ENCODE data around the gene LDAH.

LDAH gene

DNA sequence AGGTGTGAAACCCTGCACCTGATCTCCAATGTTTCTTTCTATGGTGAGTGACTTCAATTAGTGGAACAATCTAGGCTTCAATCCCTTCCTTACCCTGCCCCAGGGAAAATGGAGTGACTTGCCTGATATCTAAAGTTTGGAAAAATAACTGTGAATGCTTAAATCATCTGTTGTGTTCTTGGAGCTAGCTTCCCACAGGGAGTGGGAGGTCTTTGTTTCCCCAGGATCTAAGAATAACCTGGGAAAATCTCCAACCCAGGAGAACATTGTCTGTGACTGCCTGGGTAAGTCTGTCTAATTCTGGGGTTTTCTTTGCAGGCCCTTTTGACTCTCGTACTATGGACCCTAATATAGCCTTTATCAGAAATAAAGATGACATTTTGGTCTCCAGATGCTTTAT is 13.6 kb upstream of the LDAH start:
- H3K4me1 ChIP-seq (ENCODE audit: control insufficient read depth, insufficient read depth, low read length): no peaks in the 10 kb centered on the region
- ChIA-PET POLR2A (no interaction called here), CTCF (interaction anchor here (0.7 kb wide), 1 partner anchor 273 kb away, joined by 5 read pairs; no protein-coding TSS in a partner anchor)
- TF ChIP-seq ZNF155 (tag by site-specific recombination; IDR thresholded peaks at IDR 0.05) (no peak), ZBTB7A (tag by site-specific recombination; IDR thresholded peaks at IDR 0.05; ENCODE audit: low read depth) (no peak), ZNF354C (tag by site-specific recombination; IDR thresholded peaks at IDR 0.05; ENCODE audit: borderline replicate concordance, low read depth) (no peak), ZNF585B (tag by site-specific recombination; IDR thresholded peaks at IDR 0.05) (no peak), KLF8 (tag by site-specific recombination; IDR thresholded peaks at IDR 0.05) (no peak), ZNF174 (tag by site-specific recombination; IDR thresholded peaks at IDR 0.05) (no peak), ZNF830 (tag by site-specific recombination; IDR thresholded peaks at IDR 0.05; ENCODE audit: low read depth) (no peak), GLIS1 (tag by site-specific recombination; IDR thresholded peaks at IDR 0.05) (no peak)
- TF ChIP-seq, protein P1, sequence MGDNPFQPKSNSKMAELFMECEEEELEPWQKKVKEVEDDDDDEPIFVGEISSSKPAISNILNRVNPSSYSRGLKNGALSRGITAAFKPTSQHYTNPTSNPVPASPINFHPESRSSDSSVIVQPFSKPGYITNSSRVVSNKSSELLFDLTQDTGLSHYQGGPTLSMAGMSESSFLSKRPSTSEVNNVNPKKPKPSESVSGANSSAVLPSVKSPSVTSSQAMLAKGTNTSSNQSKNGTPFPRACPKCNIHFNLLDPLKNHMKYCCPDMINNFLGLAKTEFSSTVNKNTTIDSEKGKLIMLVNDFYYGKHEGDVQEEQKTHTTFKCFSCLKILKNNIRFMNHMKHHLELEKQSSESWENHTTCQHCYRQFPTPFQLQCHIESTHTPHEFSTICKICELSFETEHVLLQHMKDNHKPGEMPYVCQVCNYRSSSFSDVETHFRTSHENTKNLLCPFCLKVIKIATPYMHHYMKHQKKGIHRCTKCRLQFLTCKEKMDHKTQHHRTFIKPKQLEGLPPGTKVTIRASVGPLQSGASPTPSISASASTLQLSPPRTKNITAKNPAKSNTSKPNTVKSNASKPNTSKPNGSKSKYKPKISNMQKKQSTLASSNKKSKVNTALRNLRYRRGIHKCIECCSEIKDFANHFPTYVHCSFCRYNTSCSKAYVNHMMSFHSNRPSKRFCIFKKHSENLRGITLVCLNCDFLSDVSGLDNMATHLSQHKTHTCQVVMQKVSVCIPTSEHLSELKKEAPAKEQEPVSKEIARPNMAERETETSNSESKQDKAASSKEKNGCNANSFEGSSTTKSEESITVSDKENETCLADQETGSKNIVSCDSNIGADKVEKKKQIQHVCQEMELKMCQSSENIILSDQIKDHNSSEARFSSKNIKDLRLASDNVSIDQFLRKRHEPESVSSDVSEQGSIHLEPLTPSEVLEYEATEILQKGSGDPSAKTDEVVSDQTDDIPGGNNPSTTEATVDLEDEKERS (tag by site-specific recombination; IDR thresholded peaks at IDR 0.05): no peak
- TF ChIP-seq, protein P2, sequence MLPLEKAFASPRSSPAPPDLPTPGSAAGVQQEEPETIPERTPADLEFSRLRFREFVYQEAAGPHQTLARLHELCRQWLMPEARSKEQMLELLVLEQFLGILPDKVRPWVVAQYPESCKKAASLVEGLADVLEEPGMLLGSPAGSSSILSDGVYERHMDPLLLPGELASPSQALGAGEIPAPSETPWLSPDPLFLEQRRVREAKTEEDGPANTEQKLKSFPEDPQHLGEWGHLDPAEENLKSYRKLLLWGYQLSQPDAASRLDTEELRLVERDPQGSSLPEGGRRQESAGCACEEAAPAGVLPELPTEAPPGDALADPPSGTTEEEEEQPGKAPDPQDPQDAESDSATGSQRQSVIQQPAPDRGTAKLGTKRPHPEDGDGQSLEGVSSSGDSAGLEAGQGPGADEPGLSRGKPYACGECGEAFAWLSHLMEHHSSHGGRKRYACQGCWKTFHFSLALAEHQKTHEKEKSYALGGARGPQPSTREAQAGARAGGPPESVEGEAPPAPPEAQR (tag by site-specific recombination; IDR thresholded peaks at IDR 0.05): no peak
- H3K27ac ChIP-seq (ENCODE audit: extremely low read depth, low read depth, low read length): no peak overlapping the region
- H3K36me3 ChIP-seq (ENCODE audit: control insufficient read depth in 2 of 2, insufficient read depth in 1 of 2, low read length in 2 of 2): no peaks in the 10 kb centered on the region
- no peak overlapping the region for H3K4me3 ChIP-seq (ENCODE audit: low read depth, low read length)
- no peaks in the 10 kb centered on the region for H3K9me3 ChIP-seq (ENCODE audit: control insufficient read depth, insufficient read depth, low read depth, low read length)

DNA sequence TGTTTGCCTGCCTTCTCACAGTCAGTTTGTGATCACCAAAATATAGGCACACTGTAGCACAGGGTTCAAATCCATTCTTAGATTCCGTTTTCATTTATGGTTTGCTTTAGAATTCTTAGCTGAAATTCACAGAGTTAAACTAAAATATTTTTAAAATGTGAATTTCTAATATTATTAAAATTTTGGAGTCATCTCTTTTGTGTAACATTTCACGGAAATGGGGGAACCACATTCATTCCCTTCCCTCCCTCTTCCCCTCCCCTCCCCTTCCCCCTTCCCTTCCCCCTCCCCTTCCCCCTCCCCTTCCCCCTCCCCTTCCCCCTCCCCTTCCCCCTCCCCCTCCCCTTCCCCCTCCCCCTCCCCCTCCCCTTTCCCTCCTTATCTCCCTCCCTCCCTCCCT is 11.4 kb upstream of the LDAH start:
- CTCF ChIA-PET: interaction anchor here (1.0 kb wide), 1 partner anchor 390 kb away, joined by 3 read pairs; no protein-coding TSS in a partner anchor
- Histone ChIP-seq H3K4me1 (ENCODE audit: control insufficient read depth, insufficient read depth, low read length) (no peaks in the 10 kb centered on the region), H3K4me3 (ENCODE audit: low read depth, low read length) (no peak overlapping the region), H3K27ac (ENCODE audit: extremely low read depth, low read depth, low read length) (no peak overlapping the region), H3K9me3 (ENCODE audit: control insufficient read depth, insufficient read depth, low read depth, low read length) (no peaks in the 10 kb centered on the region), H3K36me3 (ENCODE audit: control insufficient read depth in 2 of 2, insufficient read depth in 1 of 2, low read length in 2 of 2) (no peaks in the 10 kb centered on the region)
- no peak for TF ChIP-seq ZNF510 (tag by site-specific recombination; IDR thresholded peaks at IDR 0.05; ENCODE audit: insufficient replicate concordance)
- TF ChIP-seq ZNF211 (tag by site-specific recombination; IDR thresholded peaks at IDR 0.05; ENCODE audit: low read depth): no peak
- TF ChIP-seq ZNF610 (tag by site-specific recombination; IDR thresholded peaks at IDR 0.05; ENCODE audit: borderline replicate concordance): no peak
- TF ChIP-seq ZNF529 (tag by site-specific recombination; IDR thresholded peaks at IDR 0.05; ENCODE audit: insufficient replicate concordance): no peak
- TF ChIP-seq ZNF391 (tag by site-specific recombination; IDR thresholded peaks at IDR 0.05; ENCODE audit: borderline replicate concordance, low read depth): no peak
- no peak for TF ChIP-seq ZNF223 (tag by site-specific recombination; IDR thresholded peaks at IDR 0.05)
- TF ChIP-seq GLIS1 (tag by site-specific recombination; IDR thresholded peaks at IDR 0.05): no peak
- no peak for TF ChIP-seq OSR2 (tag by site-specific recombination; IDR thresholded peaks at IDR 0.05)
- TF ChIP-seq, protein P3, sequence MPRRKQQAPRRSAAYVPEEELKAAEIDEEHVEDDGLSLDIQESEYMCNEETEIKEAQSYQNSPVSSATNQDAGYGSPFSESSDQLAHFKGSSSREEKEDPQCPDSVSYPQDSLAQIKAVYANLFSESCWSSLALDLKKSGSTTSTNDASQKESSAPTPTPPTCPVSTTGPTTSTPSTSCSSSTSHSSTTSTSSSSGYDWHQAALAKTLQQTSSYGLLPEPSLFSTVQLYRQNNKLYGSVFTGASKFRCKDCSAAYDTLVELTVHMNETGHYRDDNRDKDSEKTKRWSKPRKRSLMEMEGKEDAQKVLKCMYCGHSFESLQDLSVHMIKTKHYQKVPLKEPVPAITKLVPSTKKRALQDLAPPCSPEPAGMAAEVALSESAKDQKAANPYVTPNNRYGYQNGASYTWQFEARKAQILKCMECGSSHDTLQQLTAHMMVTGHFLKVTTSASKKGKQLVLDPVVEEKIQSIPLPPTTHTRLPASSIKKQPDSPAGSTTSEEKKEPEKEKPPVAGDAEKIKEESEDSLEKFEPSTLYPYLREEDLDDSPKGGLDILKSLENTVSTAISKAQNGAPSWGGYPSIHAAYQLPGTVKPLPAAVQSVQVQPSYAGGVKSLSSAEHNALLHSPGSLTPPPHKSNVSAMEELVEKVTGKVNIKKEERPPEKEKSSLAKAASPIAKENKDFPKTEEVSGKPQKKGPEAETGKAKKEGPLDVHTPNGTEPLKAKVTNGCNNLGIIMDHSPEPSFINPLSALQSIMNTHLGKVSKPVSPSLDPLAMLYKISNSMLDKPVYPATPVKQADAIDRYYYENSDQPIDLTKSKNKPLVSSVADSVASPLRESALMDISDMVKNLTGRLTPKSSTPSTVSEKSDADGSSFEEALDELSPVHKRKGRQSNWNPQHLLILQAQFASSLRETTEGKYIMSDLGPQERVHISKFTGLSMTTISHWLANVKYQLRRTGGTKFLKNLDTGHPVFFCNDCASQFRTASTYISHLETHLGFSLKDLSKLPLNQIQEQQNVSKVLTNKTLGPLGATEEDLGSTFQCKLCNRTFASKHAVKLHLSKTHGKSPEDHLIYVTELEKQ (tag by site-specific recombination; IDR thresholded peaks at IDR 0.05; ENCODE audit: borderline replicate concordance): no peak
- TF ChIP-seq ZNF114 (tag by site-specific recombination; IDR thresholded peaks at IDR 0.05): no peak
- no peak for TF ChIP-seq ZNF596 (tag by site-specific recombination; IDR thresholded peaks at IDR 0.05)
- TF ChIP-seq ZNF544 (tag by site-specific recombination; IDR thresholded peaks at IDR 0.05): no peak
- TF ChIP-seq, protein P4, sequence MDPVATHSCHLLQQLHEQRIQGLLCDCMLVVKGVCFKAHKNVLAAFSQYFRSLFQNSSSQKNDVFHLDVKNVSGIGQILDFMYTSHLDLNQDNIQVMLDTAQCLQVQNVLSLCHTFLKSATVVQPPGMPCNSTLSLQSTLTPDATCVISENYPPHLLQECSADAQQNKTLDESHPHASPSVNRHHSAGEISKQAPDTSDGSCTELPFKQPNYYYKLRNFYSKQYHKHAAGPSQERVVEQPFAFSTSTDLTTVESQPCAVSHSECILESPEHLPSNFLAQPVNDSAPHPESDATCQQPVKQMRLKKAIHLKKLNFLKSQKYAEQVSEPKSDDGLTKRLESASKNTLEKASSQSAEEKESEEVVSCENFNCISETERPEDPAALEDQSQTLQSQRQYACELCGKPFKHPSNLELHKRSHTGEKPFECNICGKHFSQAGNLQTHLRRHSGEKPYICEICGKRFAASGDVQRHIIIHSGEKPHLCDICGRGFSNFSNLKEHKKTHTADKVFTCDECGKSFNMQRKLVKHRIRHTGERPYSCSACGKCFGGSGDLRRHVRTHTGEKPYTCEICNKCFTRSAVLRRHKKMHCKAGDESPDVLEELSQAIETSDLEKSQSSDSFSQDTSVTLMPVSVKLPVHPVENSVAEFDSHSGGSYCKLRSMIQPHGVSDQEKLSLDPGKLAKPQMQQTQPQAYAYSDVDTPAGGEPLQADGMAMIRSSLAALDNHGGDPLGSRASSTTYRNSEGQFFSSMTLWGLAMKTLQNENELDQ (tag by site-specific recombination; IDR thresholded peaks at IDR 0.05; ENCODE audit: low read depth): no peak
- no peak for TF ChIP-seq ZNF747 (tag by site-specific recombination; IDR thresholded peaks at IDR 0.05)
- POLR2A ChIA-PET: no interaction called here
